HG02642 (cell line): Measurements from ENCODE around the gene WRAP73.

Experiments used
- ATAC-seq: cut with Tn5 transposase; IDR thresholded peaks from one replicate; pipeline ENCODE4 v1.9.1; 2021; ENCODE audit warnings: mild to moderate bottlenecking; ENCODE audit not compliant: unreplicated experiment, poor library complexity

Gene WRAP73

GRCh38 chr1:3617806-3618345 lies 32.0 kb downstream of the WRAP73 start:
- ATAC-seq = no peak

GRCh38 chr1:3616861-3617260 lies 33.0 kb downstream of the WRAP73 start:
- no peak for ATAC-seq

- no peak for ATAC-seq
Observed at GRCh38 chr1:3614755-3615742, 34.9 kb downstream of the WRAP73 start.

- ATAC-seq = no peak
Observed at GRCh38 chr1:3612123-3612522, 37.8 kb downstream of the WRAP73 start.

- ATAC-seq = no peak
Observed at GRCh38 chr1:3611170-3612019, 38.5 kb downstream of the WRAP73 start, which contains the start of gene MEGF6. Gene MEGF6 (minus strand): TSS chr1:3611508. CDS start chr1:3611268, 240 bp downstream.

- no peak for ATAC-seq
Observed at GRCh38 chr1:3610527-3611169, 39.3 kb downstream of the WRAP73 start.

- no peak for ATAC-seq
Observed at GRCh38 chr1:3609769-3610526, 40.0 kb downstream of the WRAP73 start.

- ATAC-seq = no peak
Observed at GRCh38 chr1:3609016-3609768, 40.7 kb downstream of the WRAP73 start.

GRCh38 chr1:3608154-3608553 lies 41.7 kb downstream of the WRAP73 start:
- ATAC-seq = no peak

GRCh38 chr1:3607703-3608065 lies 42.2 kb downstream of the WRAP73 start:
- no peak for ATAC-seq

GRCh38 chr1:3606779-3607702 lies 42.9 kb downstream of the WRAP73 start:
- ATAC-seq = no peak

GRCh38 chr1:3604997-3605823 lies 44.7 kb downstream of the WRAP73 start:
- ATAC-seq = no peak

- ATAC-seq = no peak
Observed at GRCh38 chr1:3604468-3604974, 45.4 kb downstream of the WRAP73 start.

- no peak for ATAC-seq
Observed at GRCh38 chr1:3603571-3604467, 46.1 kb downstream of the WRAP73 start.

- ATAC-seq = no peak
Observed at GRCh38 chr1:3603156-3603555, 46.7 kb downstream of the WRAP73 start.

GRCh38 chr1:3602375-3602774 lies 47.5 kb downstream of the WRAP73 start:
- ATAC-seq = no peak
